PC-9 (cell line): ENCODE measurements around the gene ZDHHC7. TPM values are rescaled to one million over a fixed set of nuclear protein-coding genes. Genes with fewer than 3 reads are reported as not detected.

ENCODE experiments used
- BruUV-seq: library from RNA; stranded (reverse); fragments of 400-500 nt; replicated peaks from 2 replicates; lab custom pipeline; 2021; lab: Mats Ljungman, UMichigan
- CTCF ChIA-PET: fragments of 300-600 bp; sonication (Branson Sonifier 250); formaldehyde crosslinking; loops from one replicate; lab custom pipeline; 2022; ENCODE audit warnings: antibody characterized with exemption; lab: Charles Lee
- POLR2A ChIA-PET: fragments of 300-600 bp; sonication (Branson Sonifier 250); formaldehyde crosslinking; loops from one replicate; lab custom pipeline; 2022; ENCODE audit warnings: antibody characterized with exemption; ENCODE audit not compliant: unreplicated experiment; lab: Charles Lee
- DNase-seq, 2 experiments: peaks; one replicate each; pipeline versions ENCODE4 v3.0.0 to v3.0.0-alpha.2; 2015 to 2022; ENCODE audit warnings: mixed read lengths in 1 of 2
- H2AFZ ChIP-seq: fragments of 200-600 bp; sonication (generic); 2 replicates; pipeline ENCODE4 v1.8.1; 2017; ENCODE audit warnings: antibody characterized with exemption
- H3F3A ChIP-seq: fragments of 200-600 bp; sonication (generic); 2 replicates; pipeline ENCODE4 v1.8.1; 2017; ENCODE audit warnings: antibody characterized with exemption, mild to moderate bottlenecking, low read depth; ENCODE audit not compliant: insufficient read depth
- H3K27ac ChIP-seq: fragments of 200-600 bp; sonication (generic); 2 replicates; pipeline ENCODE4 v1.6.1; 2016; ENCODE audit warnings: mixed run types
- H3K27me3 ChIP-seq: fragments of 200-600 bp; sonication (generic); 2 replicates; pipeline ENCODE4 v1.6.1; 2016; ENCODE audit warnings: low read depth, mixed run types; ENCODE audit not compliant: insufficient read depth
- H3K36me3 ChIP-seq: fragments of 200-600 bp; sonication (generic); 2 replicates; pipeline ENCODE4 v1.6.1; 2016; ENCODE audit warnings: low read depth, mixed run types
- H3K4me1 ChIP-seq: fragments of 200-600 bp; sonication (generic); replicated peaks from 2 replicates; pipeline ENCODE4 v1.6.1; 2016; ENCODE audit warnings: mixed run types; ENCODE audit not compliant: insufficient read depth
- H3K4me2 ChIP-seq: fragments of 200-600 bp; sonication (generic); 2 replicates; pipeline ENCODE4 v1.6.1; 2017; ENCODE audit warnings: mixed run types
- H3K4me3 ChIP-seq: fragments of 200-600 bp; sonication (generic); 2 replicates; pipeline ENCODE4 v1.6.1; 2016; ENCODE audit warnings: mixed run types
- H3K79me2 ChIP-seq: fragments of 200-600 bp; sonication (generic); 2 replicates; pipeline ENCODE4 v1.6.1; 2017; ENCODE audit warnings: low read depth, mixed run types
- H3K9me2 ChIP-seq: fragments of 200-600 bp; sonication (generic); 2 replicates; pipeline ENCODE4 v1.8.1; 2017; ENCODE audit warnings: mild to moderate bottlenecking; ENCODE audit not compliant: insufficient read depth
- H3K9me3 ChIP-seq: fragments of 200-600 bp; sonication (generic); 2 replicates; pipeline ENCODE4 v1.8.1; 2016; ENCODE audit warnings: low read depth; ENCODE audit not compliant: insufficient read depth
- H4K20me1 ChIP-seq: fragments of 200-600 bp; sonication (generic); 2 replicates; pipeline ENCODE4 v1.8.1; 2017; ENCODE audit not compliant: insufficient read depth
- CTCF ChIP-seq: fragments of 200-600 bp; sonication (generic); conservative IDR thresholded peaks from 2 replicates; pipeline ENCODE4 v1.6.1; 2017; ENCODE audit warnings: mixed run types, antibody characterized with exemption, mild to moderate bottlenecking, moderate library complexity
- EZH2 ChIP-seq: fragments of 200-600 bp; sonication (generic); IDR thresholded peaks from 2 replicates; pipeline ENCODE4 v1.8.0; 2017; ENCODE audit warnings: antibody characterized with exemption, low read depth
- intact Hi-C: fragments of 100-400 bp; cut with micrococcal nuclease; formaldehyde crosslinking; loops from one replicate; pipeline ENCODE4 v1.10.0; 2022; ENCODE audit not compliant: unreplicated experiment
- total RNA-seq: library from RNA; stranded (reverse); gene quantifications from 2 replicates; pipeline ENCODE4 v1.2.3, GENCODE V29; 2021

Gene ZDHHC7
- total RNA-seq, 1 experiment from 2014 or later, result 79.3 TPM

- intact Hi-C loops, result loop anchor here (5.0 kb wide), 1 partner anchor 35 kb away; the partner anchor contains the start of gene KIAA0513
- H3K4me2 ChIP-seq, result no peak overlapping the region
- H3K36me3 ChIP-seq, result peaks cover 32% of the 10 kb centered on the region
- no peaks in the 10 kb centered on the region for H4K20me1 ChIP-seq
- no TSS peak for BruUV-seq
- CTCF ChIA-PET, result no interaction called here
- no peak overlapping the region for H3K4me3 ChIP-seq
- H3K9me3 ChIP-seq, result no peaks in the 10 kb centered on the region
- no peak for DNase-seq
- no peaks in the 10 kb centered on the region for H3K9me2 ChIP-seq
- H3K27me3 ChIP-seq, result no peaks in the 10 kb centered on the region
- H3F3A ChIP-seq, result peaks cover 36% of the 10 kb centered on the region
- POLR2A ChIA-PET, result no interaction called here
- H3K27ac ChIP-seq, result peak overlapping the region; percentile 94
- no peak overlapping the region for H2AFZ ChIP-seq
- H3K4me1 ChIP-seq, result peaks cover 43% of the 10 kb centered on the region
- TF ChIP-seq CTCF, result no peak
- no peak for TF ChIP-seq EZH2
- H3K79me2 ChIP-seq, result peaks cover 63% of the 10 kb centered on the region
These were observed 18.6 kb downstream of the ZDHHC7 start for GRCh38 chr16:84992717-84993075.

- no TSS peak for BruUV-seq
- H3K79me2 ChIP-seq, result peaks cover 61% of the 10 kb centered on the region
These were observed 20.6 kb downstream of the ZDHHC7 start for GRCh38 chr16:84990782-84991181.

GRCh38 chr16:84989749-84990620 lies 21.4 kb downstream of the ZDHHC7 start:
- no peak overlapping the region for H3K4me3 ChIP-seq
- H3K27ac ChIP-seq, result no peak overlapping the region
- intact Hi-C loops, result loop anchor here (5.0 kb wide), 1 partner anchor 37 kb away; the partner anchor contains the start of gene KIAA0513
- no peak overlapping the region for H3K4me2 ChIP-seq
- H4K20me1 ChIP-seq, result no peaks in the 10 kb centered on the region
- TF ChIP-seq CTCF (no peak), EZH2 (no peak)
- POLR2A ChIA-PET, result no interaction called here
- no peaks in the 10 kb centered on the region for H3K27me3 ChIP-seq
- peaks cover 60% of the 10 kb centered on the region for H3K79me2 ChIP-seq
- H3F3A ChIP-seq, result peaks cover 35% of the 10 kb centered on the region
- no peaks in the 10 kb centered on the region for H3K9me3 ChIP-seq
- CTCF ChIA-PET, result interaction anchor here (0.5 to 0.7 kb wide), 3 partner anchors 22 to 233 kb away, joined by 5 to 6 read pairs (median 5); no protein-coding TSS in a partner anchor
- no TSS peak for BruUV-seq
- H3K4me1 ChIP-seq, result peaks cover 48% of the 10 kb centered on the region
- no peak for DNase-seq
- peaks cover 33% of the 10 kb centered on the region for H3K36me3 ChIP-seq
- no peaks in the 10 kb centered on the region for H3K9me2 ChIP-seq
- no peak overlapping the region for H2AFZ ChIP-seq

More at GRCh38 chr16:84990782-84991181, 20.6 kb downstream of the ZDHHC7 start:
- no peaks in the 10 kb centered on the region for H3K27me3 ChIP-seq
- no peak overlapping the region for H3K4me3 ChIP-seq
- no peaks in the 10 kb centered on the region for H3K9me2 ChIP-seq
- no peak overlapping the region for H3K4me2 ChIP-seq
- CTCF ChIA-PET, result no interaction called here
- DNase-seq, result no peak
- intact Hi-C loops, result loop anchor here (5.0 kb wide), 1 partner anchor 37 kb away; the partner anchor contains the start of gene KIAA0513
- no peak overlapping the region for H2AFZ ChIP-seq
- TF ChIP-seq CTCF, result no peak
- TF ChIP-seq EZH2, result no peak
- POLR2A ChIA-PET, result no interaction called here
- peaks cover 36% of the 10 kb centered on the region for H3F3A ChIP-seq
- H3K27ac ChIP-seq, result no peak overlapping the region
- peaks cover 39% of the 10 kb centered on the region for H3K36me3 ChIP-seq
- H4K20me1 ChIP-seq, result no peaks in the 10 kb centered on the region
- peaks cover 48% of the 10 kb centered on the region for H3K4me1 ChIP-seq
- no peaks in the 10 kb centered on the region for H3K9me3 ChIP-seq
